ENCODE data around the gene MELTF.

Gene MELTF

DNA sequence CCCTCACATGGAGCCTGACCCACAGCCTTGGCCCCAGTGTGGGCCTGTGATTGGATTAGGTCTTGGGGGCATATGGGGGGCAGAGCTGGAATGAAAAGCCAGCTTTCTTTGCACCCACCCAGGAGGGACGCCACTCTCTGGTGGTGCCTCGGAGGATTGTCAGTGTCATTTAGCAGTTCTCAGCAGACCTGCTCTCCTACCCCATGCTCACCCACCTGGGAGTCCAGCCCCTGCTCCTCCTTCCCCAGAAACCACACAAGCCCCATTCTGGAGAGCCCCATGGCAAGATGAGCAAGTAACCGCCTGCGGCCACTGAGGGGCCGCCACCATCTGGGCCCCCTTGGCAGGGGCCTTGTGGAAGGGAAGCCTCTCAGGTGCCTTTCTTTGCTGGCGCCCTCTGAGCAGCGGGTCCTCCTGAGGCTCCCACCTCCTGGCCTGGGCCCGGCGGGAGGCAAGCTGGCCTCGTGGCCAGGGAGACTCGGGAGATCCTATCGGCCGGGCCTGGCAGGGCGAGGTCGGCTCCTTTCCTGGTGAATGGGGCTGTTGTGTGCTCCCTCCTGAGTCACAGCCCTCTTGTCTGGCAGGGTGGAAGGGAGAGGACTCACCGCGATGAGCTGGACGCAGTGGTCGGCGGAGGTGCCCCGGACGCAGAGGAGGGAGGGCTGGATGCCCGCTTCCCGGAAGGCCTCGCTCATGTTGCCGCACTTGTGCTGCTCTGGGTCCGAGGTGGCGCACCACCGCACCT lies 2.3 kb downstream of the MELTF start:
- DNase-seq (ENCODE audit: low spot score), result no peak

DNA sequence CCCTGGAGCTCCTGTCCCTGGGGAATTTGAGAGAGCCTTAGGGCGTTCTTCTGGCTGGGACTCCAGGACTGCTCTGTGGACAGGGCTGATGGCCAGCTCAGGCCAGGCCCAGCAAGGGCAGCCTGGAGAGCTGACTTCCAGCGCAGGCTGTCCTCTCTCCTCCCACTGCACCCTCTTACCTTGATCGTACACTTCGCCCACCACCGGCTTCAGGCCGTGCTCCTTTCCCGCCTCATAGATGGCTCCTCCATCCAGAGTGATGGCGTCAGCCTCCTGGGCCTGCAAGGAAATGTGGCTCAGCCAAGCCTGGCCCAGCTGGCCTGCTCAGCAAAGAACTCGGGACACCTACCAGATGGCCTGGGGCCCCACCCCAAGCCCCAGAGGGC lies 3.1 kb downstream of the MELTF start:
- DNase-seq (ENCODE audit: low spot score), result no peak

DNA sequence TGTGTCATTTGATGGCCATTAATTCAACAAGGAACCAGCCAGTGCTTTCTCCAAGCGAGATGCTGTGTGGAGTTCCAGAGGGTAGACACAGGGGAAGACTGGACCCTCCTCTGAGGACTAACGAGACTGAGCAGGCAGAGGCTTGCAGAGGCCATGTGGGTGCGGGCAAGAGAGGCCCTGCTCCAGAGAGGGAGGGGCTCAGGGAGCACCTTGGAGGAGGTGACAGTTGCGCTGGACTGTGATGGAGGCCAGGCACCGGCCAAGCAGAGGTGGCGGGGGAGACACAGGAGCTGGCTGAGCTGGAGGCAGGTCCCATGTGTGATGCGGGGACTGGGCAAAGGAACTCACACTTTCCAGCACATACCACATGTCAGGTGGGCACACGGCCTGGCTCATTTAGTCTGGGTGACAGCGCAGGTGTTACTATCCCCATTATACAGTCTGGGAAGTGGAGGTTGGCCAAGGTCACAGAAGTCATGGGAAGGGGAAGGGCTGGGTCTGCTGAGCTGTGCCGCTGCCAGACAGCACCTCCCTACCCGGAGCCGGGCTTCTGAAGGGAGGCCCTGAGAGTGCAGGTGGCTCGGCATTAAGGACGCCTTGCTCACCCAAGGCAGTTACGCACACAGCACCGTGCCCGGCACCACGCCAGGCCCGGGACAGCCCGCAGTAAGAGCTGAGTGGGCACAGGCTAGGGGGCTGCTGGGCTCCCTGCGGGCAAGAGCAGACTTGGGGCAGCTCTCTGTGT lies 3.7 kb downstream of the MELTF start:
- no peak for DNase-seq (ENCODE audit: low spot score)

DNA sequence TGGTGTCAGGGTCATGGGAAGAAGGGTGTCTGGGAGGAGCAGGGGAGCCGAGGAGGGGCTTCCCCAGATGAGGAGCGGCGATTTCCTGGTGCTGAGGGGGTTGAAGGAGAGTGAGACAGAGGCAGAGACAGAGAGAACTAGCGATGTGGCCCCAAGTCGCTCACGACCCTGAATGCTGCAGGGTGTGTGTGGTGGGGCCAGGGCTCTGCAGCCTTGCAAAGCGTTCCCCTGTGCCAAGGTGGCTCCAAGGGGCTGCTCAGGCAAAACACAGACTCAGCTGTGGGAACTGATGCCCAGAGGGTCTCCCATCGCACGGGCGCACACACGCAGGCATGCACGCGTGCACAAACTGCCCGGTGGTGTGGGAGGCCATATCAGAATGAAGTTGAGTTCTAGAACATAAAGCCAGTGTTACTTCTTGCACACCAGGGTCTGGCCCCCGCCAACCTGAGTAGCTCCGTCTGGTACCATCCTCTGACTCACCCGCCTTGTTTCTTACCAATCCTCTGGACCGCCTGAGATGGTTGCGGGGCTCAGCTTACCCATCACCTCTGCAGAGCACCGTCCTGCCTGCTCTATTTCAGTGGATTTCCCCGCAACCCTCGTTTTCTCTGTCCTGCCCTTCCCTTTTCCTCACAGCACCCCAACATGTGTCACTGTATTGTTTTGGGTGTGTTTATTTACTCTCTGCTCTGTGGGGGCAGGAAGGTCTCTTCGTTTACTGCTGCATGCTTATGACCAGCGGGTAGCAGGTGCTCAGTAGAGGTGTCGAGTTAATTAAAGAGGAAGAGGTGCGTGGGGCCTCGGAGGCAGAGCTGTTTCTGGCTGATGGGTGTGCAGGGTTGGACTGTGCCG lies 4.5 kb downstream of the MELTF start:
- DNase-seq (ENCODE audit: low spot score), result no peak

DNA sequence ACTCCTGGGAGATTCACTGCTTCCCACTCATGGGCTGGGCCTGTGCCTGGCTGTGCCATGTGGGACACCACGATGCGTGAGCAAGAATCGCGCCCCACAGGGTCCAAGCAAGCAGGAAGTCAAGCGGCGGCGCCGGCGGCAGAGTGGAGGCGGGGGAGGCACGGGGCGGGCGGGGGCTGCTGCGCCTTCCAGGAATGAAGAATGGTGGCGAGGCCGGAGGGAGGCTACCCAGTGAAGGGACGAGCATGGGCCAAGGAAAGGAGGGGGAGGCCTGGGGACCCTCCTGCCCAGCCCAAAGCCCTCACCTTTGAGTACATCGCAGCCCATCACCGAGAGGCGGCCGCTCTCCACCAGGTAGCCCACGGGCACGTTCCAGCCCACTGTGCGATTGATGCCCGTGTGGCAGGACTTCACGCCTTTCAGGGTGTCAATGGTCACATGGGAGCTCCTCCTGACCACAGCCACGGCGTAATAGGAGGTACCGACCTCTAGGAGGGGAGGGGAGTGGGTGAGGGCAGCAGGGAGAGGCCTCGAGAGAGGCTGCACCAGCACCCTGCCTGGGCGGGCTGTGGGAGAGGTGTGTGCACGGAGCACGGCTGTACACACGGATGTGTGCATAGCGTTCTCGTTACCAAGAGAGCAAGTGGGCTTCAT lies 5.5 kb downstream of the MELTF start:
- DNase-seq (ENCODE audit: low spot score), result no peak

DNA sequence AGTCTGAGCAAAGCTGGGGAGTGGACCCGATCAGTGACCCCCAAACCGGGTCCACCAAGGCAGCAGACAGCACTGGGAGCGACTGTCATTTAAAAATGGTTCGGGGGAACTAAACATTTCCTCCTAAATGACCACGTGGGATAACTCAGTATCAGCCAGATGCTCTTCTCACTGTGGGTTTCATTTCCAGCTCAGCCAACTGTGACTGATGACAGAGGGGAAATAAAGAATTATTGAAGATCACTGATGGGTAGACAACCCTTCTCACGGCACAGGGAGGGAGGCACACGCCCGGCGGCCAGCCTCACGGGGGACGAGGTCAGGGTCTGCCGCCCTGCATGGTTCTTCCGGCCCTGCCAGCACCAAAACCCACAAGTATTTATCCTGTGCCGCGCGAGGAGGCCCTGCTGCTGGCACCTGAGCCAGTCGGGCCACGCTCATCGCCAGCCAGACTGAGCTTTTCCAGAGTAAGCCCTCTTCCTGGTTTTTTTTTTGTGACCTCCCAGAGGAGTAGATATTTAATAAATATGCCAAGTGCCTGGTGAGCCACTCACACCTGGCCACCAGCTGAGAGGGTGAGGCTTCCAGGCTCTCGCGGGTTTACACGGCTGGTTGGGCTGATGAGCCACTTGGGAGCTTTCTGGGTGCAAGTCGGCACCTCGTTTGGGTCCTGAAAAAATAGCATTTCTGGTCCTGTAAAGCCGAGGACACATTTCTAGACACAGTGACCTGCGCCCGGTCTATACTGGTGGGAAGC lies 6.2 kb downstream of the MELTF start:
- no peak for DNase-seq (ENCODE audit: low spot score)

DNA sequence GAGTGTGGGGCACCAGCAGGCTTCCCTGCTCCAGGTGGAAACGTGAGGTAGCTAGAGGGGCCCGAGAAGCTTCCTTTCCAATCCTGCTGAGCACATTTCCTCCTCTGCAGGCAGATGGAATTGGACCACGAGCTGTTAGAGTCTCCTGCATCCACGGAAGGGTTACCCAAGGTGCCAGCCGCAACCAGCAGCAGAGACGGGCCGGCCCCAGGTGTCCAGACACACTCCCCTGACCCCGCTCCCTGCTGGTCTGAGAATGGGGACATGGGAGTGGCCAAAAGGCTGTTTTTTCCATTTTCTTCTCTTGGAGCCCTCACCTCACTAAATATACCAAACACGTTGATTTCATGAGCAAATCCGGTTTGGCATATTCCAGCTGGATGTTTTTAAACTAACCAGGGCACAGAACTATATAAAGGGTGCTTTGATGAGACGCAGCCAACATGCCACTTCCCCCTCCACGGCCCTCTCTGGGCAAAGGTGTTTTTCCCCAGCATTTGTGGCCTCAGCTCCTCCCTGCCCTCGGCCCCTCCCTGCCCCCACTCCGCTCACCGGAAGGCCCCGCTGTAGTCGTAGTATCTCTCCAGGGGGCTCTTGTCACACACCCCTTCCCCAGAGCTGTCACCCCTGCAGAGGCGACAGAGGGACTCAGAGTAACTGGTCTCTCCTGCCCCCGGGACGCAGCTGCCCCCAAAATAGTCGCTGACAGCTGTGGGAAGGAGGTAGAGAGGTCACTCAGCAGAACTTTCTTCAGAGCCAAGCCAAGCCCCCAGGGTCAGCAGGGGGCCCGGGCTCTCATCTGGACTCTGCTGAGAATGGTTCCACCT lies 7.0 kb downstream of the MELTF start:
- DNase-seq (ENCODE audit: low spot score), result no peak

DNA sequence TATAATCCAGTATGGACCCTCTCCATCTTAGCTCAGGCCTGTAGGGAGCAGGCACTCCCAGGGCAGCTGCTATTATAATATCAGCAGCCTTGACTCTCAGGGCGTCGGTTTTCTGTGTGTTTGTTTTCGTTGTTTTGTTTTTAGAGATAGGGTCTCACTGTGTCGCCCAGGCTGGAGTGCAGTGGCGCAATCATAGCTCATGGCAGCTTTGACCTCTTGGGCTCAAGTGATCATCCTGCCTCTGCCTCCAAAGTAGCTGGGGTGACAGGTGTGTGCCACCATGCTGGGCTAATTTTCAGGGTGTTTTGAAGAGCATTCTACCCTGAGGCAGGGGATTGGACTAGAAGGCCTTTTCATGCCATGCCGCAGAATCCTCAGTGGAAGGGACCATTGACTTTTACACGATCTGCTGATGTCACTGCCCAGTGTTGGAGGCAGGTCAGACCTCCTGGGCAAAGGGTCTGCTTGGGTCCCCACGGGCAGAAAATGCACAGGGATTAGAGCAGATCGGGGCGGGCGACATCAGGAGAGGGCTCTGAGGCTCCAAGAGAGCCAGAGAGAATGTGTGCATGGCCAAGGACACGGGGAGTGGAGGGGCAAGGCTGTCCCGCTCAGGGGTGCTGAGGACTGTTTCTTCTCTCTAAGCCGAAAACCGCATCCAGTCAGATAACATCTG lies 7.8 kb downstream of the MELTF start:
- no peak for DNase-seq (ENCODE audit: low spot score)

DNA sequence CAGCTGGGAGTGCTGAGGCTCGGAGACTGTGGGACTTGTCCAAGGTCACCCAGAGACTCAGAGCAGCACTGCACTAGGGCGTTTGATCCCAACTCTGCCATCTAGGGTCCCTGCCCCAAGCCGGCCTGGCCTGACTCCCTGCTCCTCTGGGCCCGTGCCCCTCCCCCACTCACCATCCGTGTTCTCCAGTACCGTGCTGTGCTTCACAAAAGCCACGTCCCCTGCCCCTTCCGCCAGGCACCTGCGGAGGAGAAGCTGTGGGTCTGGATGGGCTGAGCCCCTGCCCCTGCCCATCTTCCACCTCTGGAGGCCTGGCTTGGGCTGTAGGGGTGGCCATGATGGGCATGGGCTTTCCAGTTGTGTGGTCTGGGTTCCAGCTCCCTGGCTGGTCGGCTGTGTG lies 8.4 kb downstream of the MELTF start:
- no peak for DNase-seq (ENCODE audit: low spot score)

DNA sequence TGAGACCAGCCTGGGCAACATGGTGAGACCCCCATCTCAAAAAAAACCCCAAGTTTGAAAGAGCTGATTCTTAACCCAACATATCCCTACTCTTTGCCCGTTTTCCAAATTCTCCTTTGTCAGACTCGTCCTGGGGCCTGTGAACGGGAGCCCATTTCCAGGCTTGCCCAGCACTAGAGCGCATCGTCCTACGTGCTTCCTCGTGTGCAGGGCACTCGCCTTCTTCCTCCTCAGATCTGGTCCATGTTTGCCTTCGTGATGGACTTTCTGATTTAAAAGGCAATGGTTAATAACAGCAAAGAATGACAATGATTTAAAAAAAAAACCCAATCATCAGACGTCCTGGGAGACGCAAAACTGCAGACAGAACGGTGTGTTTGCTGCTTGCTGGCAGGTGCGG lies 10.1 kb downstream of the MELTF start:
- DNase-seq (ENCODE audit: low spot score), result no peak

DNA sequence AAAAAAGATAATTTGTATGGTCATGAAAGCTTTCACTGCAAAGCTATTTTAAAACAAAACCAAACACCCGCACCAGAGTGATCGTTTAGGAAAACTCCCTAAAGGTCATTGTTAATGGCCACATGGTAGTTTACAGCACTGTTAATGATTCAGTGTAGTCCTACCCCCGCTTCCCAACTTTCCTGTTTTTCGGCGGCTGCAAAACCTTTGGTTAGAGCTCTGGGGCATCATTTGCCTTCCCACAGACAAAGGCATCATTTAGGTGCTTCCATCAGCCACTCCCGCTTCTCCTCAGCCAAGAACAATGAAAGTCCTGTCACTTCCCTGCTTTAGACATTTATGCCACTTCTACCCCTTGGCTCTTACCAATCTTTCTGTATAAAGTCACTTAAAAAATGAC lies 10.6 kb downstream of the MELTF start:
- DNase-seq (ENCODE audit: low spot score), result peak; percentile 54

DNA sequence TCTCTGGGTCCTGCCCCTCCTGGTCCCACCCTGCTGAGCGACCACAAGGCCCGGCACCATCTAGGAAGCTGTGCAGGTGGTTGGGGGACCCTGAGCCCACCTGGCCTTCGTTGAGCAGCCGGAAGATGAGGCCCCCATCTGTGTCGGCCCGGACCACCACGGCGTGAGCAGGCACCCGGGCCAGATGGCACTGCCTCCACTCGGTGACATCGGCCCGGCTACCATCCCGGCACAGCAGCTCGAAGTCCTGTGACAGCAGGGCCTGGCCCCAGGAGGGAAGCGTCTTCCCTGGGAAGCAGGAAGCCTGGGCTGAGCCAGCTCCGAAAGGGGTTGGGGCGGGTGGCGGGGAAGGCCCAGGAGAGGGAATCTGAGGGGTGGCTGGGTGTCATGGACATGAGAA lies 12.6 kb downstream of the MELTF start:
- no peak for DNase-seq (ENCODE audit: low spot score)

DNA sequence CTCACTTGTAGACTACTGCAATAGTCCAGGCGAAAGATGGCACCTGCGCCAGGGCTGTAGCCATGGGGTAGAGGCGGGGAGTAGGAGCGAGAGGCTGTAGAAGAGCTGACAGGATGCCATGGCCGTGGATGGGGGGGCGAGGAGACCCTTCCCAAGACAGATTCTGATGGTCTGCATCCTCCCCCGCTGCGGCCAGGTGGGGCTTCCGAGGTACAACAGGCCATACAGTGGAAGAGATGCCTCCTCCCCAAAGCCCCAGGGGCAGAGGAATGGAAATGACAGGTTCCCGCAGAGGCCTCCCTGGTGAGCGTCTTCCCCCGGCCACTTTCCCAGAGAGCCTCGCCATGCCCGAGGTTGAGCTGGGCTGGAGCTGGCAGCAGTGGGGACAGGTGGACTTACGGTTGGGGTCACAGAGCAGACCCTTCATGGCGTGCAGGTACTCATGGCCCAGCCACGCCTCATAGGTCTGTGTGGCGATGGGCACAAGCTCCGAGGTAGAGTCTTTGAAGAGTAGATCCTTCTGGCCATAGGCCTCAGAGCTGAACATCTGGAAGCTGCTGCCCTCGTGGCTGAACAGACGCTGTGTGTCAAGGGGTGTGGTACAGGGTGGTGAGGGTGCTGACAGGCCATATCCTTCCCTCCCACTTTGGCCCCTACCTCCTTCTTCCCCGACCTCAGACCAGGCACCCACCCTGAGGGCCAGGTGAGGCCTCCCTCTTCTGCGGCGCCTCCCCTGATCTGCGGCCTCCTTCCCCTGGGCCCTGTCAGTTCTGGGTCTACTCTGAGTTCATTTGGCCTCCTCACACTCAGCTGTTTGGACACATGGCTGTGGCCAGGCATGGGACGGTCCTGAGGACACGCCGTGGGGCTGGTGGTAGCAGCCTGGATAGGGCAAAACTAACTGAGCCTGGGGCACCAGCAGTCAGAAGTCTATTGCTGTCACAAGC lies 13.6 kb downstream of the MELTF start:
- no peak for DNase-seq (ENCODE audit: low spot score)

DNA sequence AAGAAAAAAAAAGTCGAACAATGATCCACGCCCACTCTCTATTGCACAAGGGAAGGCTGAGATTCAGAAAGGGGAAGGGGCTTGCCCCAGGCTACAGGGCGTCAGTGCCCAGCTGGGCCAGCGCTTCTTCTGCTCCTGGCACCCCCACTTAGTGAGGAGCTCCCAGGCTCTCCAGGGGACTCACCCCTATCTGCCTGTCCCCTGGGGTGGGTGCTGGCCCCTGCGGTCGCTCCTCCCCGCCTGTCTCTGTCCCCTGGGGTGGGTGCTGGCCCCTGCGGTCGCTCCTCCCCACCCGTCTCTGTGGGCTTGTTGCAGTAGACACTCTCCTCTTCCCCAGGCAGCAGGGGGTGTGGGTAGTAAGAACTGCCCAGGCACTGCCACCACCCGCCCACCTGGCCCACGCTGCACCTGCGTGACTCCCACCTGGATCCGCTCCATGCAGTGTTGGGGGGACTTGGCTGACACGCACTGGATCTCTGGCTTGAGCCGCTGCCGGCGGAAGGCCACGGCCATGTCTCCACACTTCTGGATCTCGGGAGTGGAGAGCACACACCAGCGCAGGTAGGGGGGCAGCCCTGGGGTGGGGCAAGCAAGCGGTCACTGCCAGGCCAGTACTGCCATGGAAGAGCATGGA lies 14.6 kb downstream of the MELTF start:
- no peak for DNase-seq (ENCODE audit: low spot score)

DNA sequence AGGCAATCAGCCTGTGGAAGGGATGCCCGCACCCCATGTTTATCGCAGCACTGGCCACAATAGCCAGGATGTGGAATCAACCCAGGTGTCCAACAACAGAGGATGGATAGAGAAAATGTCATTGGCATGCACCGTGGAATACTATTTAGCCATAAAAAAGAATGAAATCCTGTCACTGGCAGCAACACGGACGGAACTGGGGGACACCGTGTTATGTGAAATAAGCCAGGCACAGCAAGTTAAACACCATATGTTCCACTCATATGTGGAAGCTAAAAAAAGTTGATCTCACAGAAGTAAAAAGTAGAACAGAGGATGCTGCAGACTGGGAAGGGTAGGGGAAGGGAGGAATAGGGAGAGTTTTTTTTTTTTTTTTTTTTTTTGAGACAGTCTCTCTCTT lies 15.6 kb downstream of the MELTF start:
- DNase-seq (ENCODE audit: low spot score), result no peak

DNA sequence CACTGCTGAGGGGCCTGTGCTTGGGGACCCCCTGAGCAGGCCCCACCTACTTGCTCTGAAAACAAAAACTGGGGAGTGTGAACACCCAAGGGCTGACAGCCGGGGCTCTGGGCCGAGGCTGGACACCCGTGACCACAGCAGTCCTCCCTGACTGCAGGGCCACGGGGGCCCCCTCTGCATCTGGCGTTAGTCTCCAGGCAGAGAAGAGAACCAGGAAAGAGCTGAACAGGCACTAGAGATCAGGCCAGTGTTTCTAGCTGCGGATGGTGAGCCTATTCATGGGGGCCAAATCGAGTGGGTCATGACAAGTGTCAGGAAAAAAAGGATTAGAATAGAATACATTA lies 17.1 kb downstream of the MELTF start:
- no peak for DNase-seq (ENCODE audit: low spot score)

DNA sequence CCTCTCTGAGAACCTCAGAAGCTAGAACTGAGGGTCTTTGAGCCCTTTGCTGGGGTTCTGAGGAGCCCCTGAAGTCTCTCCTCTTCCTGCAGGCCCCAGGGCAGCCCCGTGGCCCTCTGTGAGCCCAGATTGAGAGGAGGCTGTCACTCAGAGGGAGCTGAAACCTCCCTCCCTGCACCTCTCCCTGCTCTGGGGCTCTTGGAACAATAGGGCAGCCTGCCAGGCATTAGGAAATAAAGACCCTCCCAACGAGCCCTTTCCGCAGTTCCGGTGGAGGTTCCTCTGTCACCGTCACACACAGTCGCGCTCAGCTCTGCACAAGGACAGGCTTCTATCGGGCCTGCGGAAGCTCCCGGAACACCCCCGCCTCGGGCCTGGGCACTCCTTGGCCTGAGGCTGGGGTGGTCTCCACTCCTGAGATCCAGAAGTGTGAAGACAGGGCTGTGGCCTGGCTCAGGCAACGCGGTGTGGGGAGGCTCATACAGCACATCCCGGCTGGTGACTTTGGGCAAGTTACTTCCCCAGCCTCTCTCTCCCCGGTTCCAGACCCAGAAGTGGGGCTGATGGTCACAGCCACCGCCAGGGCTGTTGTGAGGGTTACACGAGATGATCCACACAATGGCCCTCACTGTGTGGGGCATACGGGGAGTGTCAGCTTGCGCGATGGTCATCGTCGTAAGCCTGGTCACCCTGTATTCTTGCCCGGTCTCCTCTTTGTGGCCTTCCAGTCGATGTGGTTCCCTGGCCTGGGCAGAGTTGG lies 17.7 kb downstream of the MELTF start:
- no peak for DNase-seq (ENCODE audit: low spot score)

Measured in Ammon's horn (tissue), 1 donor.